Choroid plexus epithelial cell (primary cell): Measurements from ENCODE around the gene TCF3.

Source experiments
- DNase-seq: peaks from one replicate; pipeline ENCODE4 v3.0.0-alpha.2; 2010; ENCODE audit warnings: low read depth
- H3K4me3 ChIP-seq: 2 replicates; pipeline ENCODE4 v1.5.1; 2011; ENCODE audit warnings: low read depth, mild to moderate bottlenecking, control low read depth, low read length, moderate library complexity
- CTCF ChIP-seq: conservative IDR thresholded peaks from 2 replicates; pipeline ENCODE4 v1.5.1; 2011; ENCODE audit warnings: low read depth, mild to moderate bottlenecking, control low read depth, inconsistent platforms, low read length, moderate library complexity

The TCF3 gene

GRCh38 chr19:1678073-1678472 lies 25.7 kb upstream of the TCF3 start:
- DNase-seq, result no peak
- no peak overlapping the region for H3K4me3 ChIP-seq
- no peak for TF ChIP-seq CTCF

- no peak for TF ChIP-seq CTCF
- no peak overlapping the region for H3K4me3 ChIP-seq
Observed at GRCh38 chr19:1676351-1677266, 24.2 kb upstream of the TCF3 start.

GRCh38 chr19:1675633-1676350 lies 23.4 kb upstream of the TCF3 start:
- DNase-seq, result no peak
- TF ChIP-seq CTCF, result no peak
- H3K4me3 ChIP-seq, result no peak overlapping the region

More at GRCh38 chr19:1676351-1677266, 24.2 kb upstream of the TCF3 start:
- no peak for DNase-seq

- TF ChIP-seq CTCF, result no peak
- no peak for DNase-seq
- H3K4me3 ChIP-seq, result no peak overlapping the region
Observed at GRCh38 chr19:1674293-1674679, 21.9 kb upstream of the TCF3 start.

GRCh38 chr19:1673645-1674292 lies 21.4 kb upstream of the TCF3 start:
- no peak for TF ChIP-seq CTCF
- no peak overlapping the region for H3K4me3 ChIP-seq
- DNase-seq, result no peak

- DNase-seq, result no peak
- H3K4me3 ChIP-seq, result no peak overlapping the region
- no peak for TF ChIP-seq CTCF
Observed at GRCh38 chr19:1672769-1673644, 20.6 kb upstream of the TCF3 start.
